ENCODE data around the gene RALGAPB. TPM values are rescaled to one million over a fixed set of nuclear protein-coding genes. Genes with fewer than 3 reads are reported as not detected.

RALGAPB gene
- polyA plus RNA-seq, 1 donor (not counting 4 experiments of a cell fraction or from before 2014, with no cell fraction given): 23.8 TPM

- Histone ChIP-seq H3K9me3 (ENCODE audit: control insufficient read depth, low read depth, low read length) (no peaks in the 10 kb centered on the region), H3K27ac (ENCODE audit: control insufficient read depth, insufficient read depth, low read length) (no peak overlapping the region), H3K79me2 (ENCODE audit: control insufficient read depth, insufficient read depth, low read length) (no peaks in the 10 kb centered on the region), H4K20me1 (ENCODE audit: control insufficient read depth, extremely low read depth, insufficient read depth, low read length) (no peaks in the 10 kb centered on the region), H3K9me1 (ENCODE audit: control insufficient read depth, extremely low read depth, insufficient read depth, low read length) (no peaks in the 10 kb centered on the region), H3K4me1 (ENCODE audit: control insufficient read depth, extremely low read depth, insufficient read depth, low read length) (peaks cover 9% of the 10 kb centered on the region), H2AFZ (ENCODE audit: control insufficient read depth, low read length) (no peak overlapping the region), H3K36me3 (ENCODE audit: control insufficient read depth in 2 of 2, extremely low read depth in 1 of 2, insufficient read depth in 2 of 2, low read length in 2 of 2) (no peaks in the 10 kb centered on the region), H3K27me3 (ENCODE audit: control insufficient read depth, extremely low read depth, insufficient read depth, low read length) (peaks cover 16% of the 10 kb centered on the region), H3K4me3 (ENCODE audit: control insufficient read depth in 2 of 3, extremely low read depth in 1 of 3, insufficient read depth in 2 of 3, low read depth in 1 of 3, low read length in 3 of 3) (no peak overlapping the region), H3K4me2 (ENCODE audit: control insufficient read depth, extremely low read depth, insufficient read depth, low read depth, low read length) (no peak overlapping the region), H3K9ac (ENCODE audit: control insufficient read depth, extremely low read depth, insufficient read depth, low read length) (no peak overlapping the region)
- dilution Hi-C loops (cut with MboI; ENCODE audit: extremely low pct_ligation_motif_present, low sequenced_read_pairs): no loop called here
- DNase-seq (ENCODE audit: low read depth, low spot score) (no peak), FAIRE-seq (no peak)
- TF ChIP-seq EZH2 (IDR thresholded peaks at IDR 0.05; ENCODE audit: low read length): no peak
Measured at GRCh38 chr20:38599410-38599882, 126.8 kb downstream of the RALGAPB start.

- Histone ChIP-seq H3K4me3 (ENCODE audit: control insufficient read depth in 2 of 3, extremely low read depth in 1 of 3, insufficient read depth in 2 of 3, low read depth in 1 of 3, low read length in 3 of 3) (no peak overlapping the region), H3K79me2 (ENCODE audit: control insufficient read depth, insufficient read depth, low read length) (no peaks in the 10 kb centered on the region), H3K9ac (ENCODE audit: control insufficient read depth, extremely low read depth, insufficient read depth, low read length) (no peak overlapping the region), H3K9me1 (ENCODE audit: control insufficient read depth, extremely low read depth, insufficient read depth, low read length) (no peaks in the 10 kb centered on the region), H3K27ac (ENCODE audit: control insufficient read depth, insufficient read depth, low read length) (no peak overlapping the region), H3K4me2 (ENCODE audit: control insufficient read depth, extremely low read depth, insufficient read depth, low read depth, low read length) (no peak overlapping the region), H3K4me1 (ENCODE audit: control insufficient read depth, extremely low read depth, insufficient read depth, low read length) (peaks cover 9% of the 10 kb centered on the region), H4K20me1 (ENCODE audit: control insufficient read depth, extremely low read depth, insufficient read depth, low read length) (no peaks in the 10 kb centered on the region), H2AFZ (ENCODE audit: control insufficient read depth, low read length) (no peak overlapping the region), H3K9me3 (ENCODE audit: control insufficient read depth, low read depth, low read length) (no peaks in the 10 kb centered on the region), H3K36me3 (ENCODE audit: control insufficient read depth in 2 of 2, extremely low read depth in 1 of 2, insufficient read depth in 2 of 2, low read length in 2 of 2) (no peaks in the 10 kb centered on the region), H3K27me3 (ENCODE audit: control insufficient read depth, extremely low read depth, insufficient read depth, low read length) (peaks cover 16% of the 10 kb centered on the region)
- FAIRE-seq: no peak
- no peak for DNase-seq (ENCODE audit: low read depth, low spot score)
- no peak for TF ChIP-seq EZH2 (IDR thresholded peaks at IDR 0.05; ENCODE audit: low read length)
- no peak for TF ChIP-seq CTCF (optimal IDR thresholded peaks at IDR 0.05 in 1 of 3, IDR thresholded peaks at IDR 0.05 in 1 of 3, conservative IDR thresholded peaks at IDR 0.05 in 1 of 3; ENCODE audit: extremely low read depth in 1 of 3, insufficient read depth in 2 of 3, low read length in 3 of 3)
- dilution Hi-C loops (cut with MboI; ENCODE audit: extremely low pct_ligation_motif_present, low sequenced_read_pairs): no loop called here
Measured at GRCh38 chr20:38600057-38600456, 127.4 kb downstream of the RALGAPB start.

Measured in keratinocyte (primary cell).